Right lobe of liver (tissue), 6 donors: Measurements from ENCODE around the gene GRIN2A. TPM values are rescaled to one million over a fixed set of nuclear protein-coding genes. Genes with fewer than 3 reads are reported as not detected.

ENCODE experiments used
- ATAC-seq, 4 donors: fragments of 200-7000 bp; cut with Tn5 transposase; one replicate each; pipeline ENCODE4 v1.9.1; 2020; ENCODE audit warnings: mild to moderate bottlenecking in 4 of 4, moderate library complexity in 4 of 4
- DNase-seq, 3 donors: peaks; one replicate each; pipeline ENCODE4 v3.0.0-alpha.2; 2020
- H3K27ac ChIP-seq, 3 donors: fragments of 200-600 bp; one replicate each; pipeline ENCODE4 v1.8.0; 2022
- H3K27me3 ChIP-seq, 2 donors: fragments of 200-600 bp; one replicate each; pipeline ENCODE4 v1.8.0; 2022
- H3K36me3 ChIP-seq, 4 donors: fragments of 200-600 bp; sonication (generic) in 1 of 4; one replicate each; pipeline versions ENCODE4 v1.5.1 to v1.8.0; 2017 to 2022; ENCODE audit warnings: control low read depth in 1 of 4
- H3K4me1 ChIP-seq, 4 donors: fragments of 200-600 bp; sonication (generic) in 1 of 4; one replicate each; pipeline versions ENCODE4 v1.5.1 to v1.8.0; 2017 to 2022; ENCODE audit warnings: control low read depth in 1 of 4
- H3K4me3 ChIP-seq, 3 donors: fragments of 200-600 bp; one replicate each; pipeline ENCODE4 v1.8.0; 2022
- H3K9me3 ChIP-seq, 4 donors: fragments of 200-600 bp; sonication (generic) in 1 of 4; one replicate each; pipeline versions ENCODE4 v1.5.1 to v1.8.0; 2017 to 2022; ENCODE audit warnings: control low read depth in 1 of 4
- CTCF ChIP-seq, 4 donors: fragments of 200-600 bp in 3 of 4; fragments of 450-650 bp in 1 of 4; IDR thresholded peaks; one replicate each; pipeline versions ENCODE4 v1.5.1 to v1.8.0; 2016 to 2022; ENCODE audit warnings: antibody characterized with exemption in 4 of 4, mild to moderate bottlenecking in 2 of 4
- POLR2A ChIP-seq: fragments of 450-650 bp; IDR thresholded peaks from one replicate; pipeline ENCODE4 v1.6.1; 2017; ENCODE audit warnings: antibody characterized with exemption, mild to moderate bottlenecking
- WGBS: methylation state at CpG from one replicate; pipeline ENCODE4 v1.1.6; 2018; ENCODE audit warnings: low coverage, low lambda C conversion rate; ENCODE audit not compliant: insufficient coverage; ENCODE audit errors: missing lambda C conversion rate; 5-methylcytosine and 5-hydroxymethylcytosine counted together
- intact Hi-C, 2 donors: fragments of 100-400 bp; cut with DNase I; formaldehyde crosslinking; loops; one replicate each; pipeline versions ENCODE4 v1.11.2 to v1.14.1; 2022
- total RNA-seq, 6 experiments: library from RNA; depleted of rRNA in 2 of 6; stranded (reverse); fragments of >200 nt in 2 of 6; fragmentation: NEBNext Ultra II Directional in 3 of 6; extraction: Animal tissue kit (Norgen Biotek cat#: 25700) in 3 of 6; gene quantifications; one replicate each; pipeline versions ENCODE4 v1.1.0 to v1.2.4, GENCODE V29; 2016 to 2023
- donor health status: DM: no; HTN: yes; CAD: no.
- donor health status: DM: no; HTN: no; CAD: no.
- donor health status: DM: no; HTN: no; CAD: no.
- donor health status: DM: no; HTN: yes; CAD: no.
- donor health status: DM: no; HTN: yes; CAD: no.

Gene GRIN2A
- total RNA-seq, 6 experiments from 2014 or later = not detected

- ATAC-seq (no peak), DNase-seq (no peak)
- WGBS = 45% methylated on average over 4 of the region's 5 CpGs
- no peaks in the 10 kb centered on the region for H3K4me1 ChIP-seq
- H3K36me3 ChIP-seq = no peaks in the 10 kb centered on the region
- no peak for TF ChIP-seq POLR2A
- no peak for TF ChIP-seq CTCF (IDR thresholded peaks at IDR 0.05)
- no peaks in the 10 kb centered on the region for H3K27me3 ChIP-seq
- no peak overlapping the region for H3K27ac ChIP-seq
- H3K9me3 ChIP-seq = no peaks in the 10 kb centered on the region
- intact Hi-C loops = no loop called here
- H3K4me3 ChIP-seq = no peak overlapping the region
Observed at GRCh38 chr16:9943121-9943520, 239.1 kb downstream of the GRIN2A start.

GRCh38 chr16:9941245-9941644 lies 241.0 kb downstream of the GRIN2A start:
- DNase-seq = no peak
- no peaks in the 10 kb centered on the region for H3K36me3 ChIP-seq
- intact Hi-C loops = no loop called here
- 0% methylated on average over 1 of the region's 3 CpGs for WGBS
- no peak overlapping the region for H3K4me3 ChIP-seq
- H3K4me1 ChIP-seq = no peaks in the 10 kb centered on the region
- H3K9me3 ChIP-seq = no peaks in the 10 kb centered on the region
- no peaks in the 10 kb centered on the region for H3K27me3 ChIP-seq
- TF ChIP-seq POLR2A (no peak), CTCF (IDR thresholded peaks at IDR 0.05) (no peak)
- ATAC-seq = no peak
- no peak overlapping the region for H3K27ac ChIP-seq

- intact Hi-C loops = no loop called here
- Histone ChIP-seq H3K9me3 (no peaks in the 10 kb centered on the region), H3K4me3 (no peak overlapping the region), H3K4me1 (no peaks in the 10 kb centered on the region), H3K27ac (no peak overlapping the region), H3K36me3 (no peaks in the 10 kb centered on the region), H3K27me3 (no peaks in the 10 kb centered on the region)
- ATAC-seq (no peak), DNase-seq (no peak)
- TF ChIP-seq CTCF (IDR thresholded peaks at IDR 0.05) (no peak), POLR2A (no peak)
- 51% methylated on average over 8 of the region's 8 CpGs for WGBS
Observed at GRCh38 chr16:9934723-9935508, 247.3 kb downstream of the GRIN2A start.

- no peak for DNase-seq
- no peak for TF ChIP-seq POLR2A
- TF ChIP-seq CTCF (IDR thresholded peaks at IDR 0.05) = no peak
- Histone ChIP-seq H3K27me3 (no peaks in the 10 kb centered on the region), H3K4me1 (no peaks in the 10 kb centered on the region), H3K9me3 (no peaks in the 10 kb centered on the region), H3K36me3 (no peaks in the 10 kb centered on the region), H3K27ac (no peak overlapping the region), H3K4me3 (no peak overlapping the region)
- intact Hi-C loops = no loop called here
- no peak for ATAC-seq
- 55% methylated on average over 5 of the region's 5 CpGs for WGBS
Observed at GRCh38 chr16:9932919-9933653, 249.1 kb downstream of the GRIN2A start.
